ENCODE results near the gene DPYD.

The DPYD gene

DNA sequence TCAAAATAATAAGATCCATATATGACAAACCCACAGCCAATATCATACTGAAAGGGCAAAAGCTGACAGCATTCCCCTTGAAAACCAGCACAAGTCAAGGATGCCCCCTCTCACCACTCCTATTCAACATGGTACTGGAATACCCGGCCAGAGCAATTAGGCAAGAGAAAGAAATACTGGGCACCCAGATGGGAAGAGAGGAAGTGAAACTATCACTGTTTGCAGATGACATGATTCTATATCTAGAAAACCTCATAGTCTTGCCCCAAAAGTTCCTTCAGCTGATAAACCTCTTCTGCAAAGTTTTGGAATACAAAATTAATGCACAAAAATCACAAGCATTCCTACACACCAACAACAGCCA is 756.6 kb downstream of the DPYD start:
- Mint-ChIP-seq H3K4me3 (no peak overlapping the region), H3K36me3 (no peaks in the 10 kb centered on the region), H3K9me3 (peaks cover 5% of the 10 kb centered on the region), H3K4me1 (peaks cover 8% of the 10 kb centered on the region), H3K27ac (no peak overlapping the region)
- DNase-seq (ENCODE audit: low spot score in 2 of 2) (no peak), ATAC-seq (no peak)

DNA sequence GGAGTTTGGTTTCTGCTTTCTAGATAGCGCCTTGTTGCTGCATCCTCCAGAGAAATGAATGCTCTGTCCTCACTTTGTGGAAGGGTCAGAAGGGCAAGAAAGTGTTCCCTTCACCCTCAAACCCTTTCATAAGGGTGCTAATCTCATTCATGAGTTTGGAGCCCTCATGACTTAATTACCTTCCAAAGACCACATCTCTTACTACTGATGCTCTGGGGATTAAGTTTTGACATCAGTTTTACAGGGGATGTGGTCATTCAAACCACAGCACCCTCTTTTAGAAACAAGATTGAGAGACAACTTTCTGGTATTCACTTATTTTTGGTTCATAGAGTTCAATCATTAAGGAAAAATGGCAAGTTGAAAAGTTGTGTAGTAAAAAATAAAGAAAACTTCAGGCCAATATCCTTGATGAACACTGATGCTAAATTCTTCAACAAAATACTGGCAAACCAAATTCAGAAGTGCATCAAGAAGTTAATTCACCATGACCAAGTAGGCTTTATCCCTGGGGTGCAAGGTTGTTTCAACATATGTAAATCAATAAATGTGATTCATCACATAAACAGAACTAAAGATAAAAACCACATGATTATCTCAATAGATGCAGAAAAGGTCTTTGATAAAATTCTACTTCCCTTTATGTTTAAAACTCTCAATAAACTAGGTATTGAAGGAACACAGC is 757.1 kb downstream of the DPYD start:
- H3K9me3 Mint-ChIP-seq: peaks cover 5% of the 10 kb centered on the region
- no peak overlapping the region for H3K4me3 Mint-ChIP-seq
- H3K36me3 Mint-ChIP-seq: no peaks in the 10 kb centered on the region
- ATAC-seq: no peak
- no peak overlapping the region for H3K27ac Mint-ChIP-seq
- DNase-seq (ENCODE audit: low spot score in 2 of 2): no peak
- peaks cover 9% of the 10 kb centered on the region for H3K4me1 Mint-ChIP-seq

DNA sequence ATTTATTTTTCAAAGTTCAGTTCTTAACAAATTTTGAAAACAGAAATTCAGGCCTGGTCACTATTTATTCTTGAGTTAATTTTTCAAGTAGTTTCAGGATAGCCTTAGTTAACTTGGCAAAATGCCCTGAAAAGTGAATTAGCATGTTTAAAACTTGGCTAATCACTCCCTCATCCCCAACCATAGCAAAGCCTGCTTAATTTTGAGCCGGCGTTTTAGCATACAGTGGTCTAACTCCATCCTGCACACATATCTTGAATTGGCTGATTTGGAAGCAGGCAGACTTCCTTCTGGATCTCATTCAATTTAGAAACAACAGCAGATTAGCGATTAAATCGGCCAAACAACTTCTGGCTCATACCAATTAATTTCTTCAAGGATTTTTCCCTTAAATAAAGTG is 760.0 kb downstream of the DPYD start:
- no peak for DNase-seq (ENCODE audit: low spot score in 2 of 2)
- H3K36me3 Mint-ChIP-seq: no peaks in the 10 kb centered on the region

DNA sequence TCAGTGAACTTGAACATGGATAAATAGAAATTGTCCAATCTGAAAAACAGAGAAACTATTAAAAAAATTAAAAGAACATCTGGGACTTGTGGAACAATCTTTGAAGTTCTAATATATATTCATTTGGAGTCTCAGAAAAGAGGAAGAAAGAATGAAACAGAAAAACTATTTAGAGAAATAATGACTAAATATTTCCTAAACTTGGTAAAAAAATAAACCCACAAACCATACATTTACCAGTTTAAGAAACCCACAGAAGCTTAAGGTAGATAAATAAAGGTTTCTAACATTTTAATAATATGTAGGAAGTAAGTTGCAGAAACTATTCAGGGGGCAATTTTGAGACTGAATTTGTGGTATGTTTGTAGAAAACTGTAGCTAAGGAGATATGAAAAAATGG is 761.5 kb downstream of the DPYD start:
- DNase-seq (ENCODE audit: low spot score in 2 of 2) (no peak), ATAC-seq (no peak)
- Mint-ChIP-seq H3K36me3 (no peaks in the 10 kb centered on the region), H3K9me3 (peaks cover 5% of the 10 kb centered on the region), H3K4me1 (peaks cover 9% of the 10 kb centered on the region), H3K27ac (peak overlapping the region; percentile 44), H3K4me3 (no peak overlapping the region)

More for the DNA sequence above, 760.0 kb downstream of the DPYD start:
- ATAC-seq: no peak
- Mint-ChIP-seq H3K27ac (no peak overlapping the region), H3K4me1 (peaks cover 9% of the 10 kb centered on the region), H3K9me3 (peaks cover 7% of the 10 kb centered on the region), H3K4me3 (no peak overlapping the region)

DNA sequence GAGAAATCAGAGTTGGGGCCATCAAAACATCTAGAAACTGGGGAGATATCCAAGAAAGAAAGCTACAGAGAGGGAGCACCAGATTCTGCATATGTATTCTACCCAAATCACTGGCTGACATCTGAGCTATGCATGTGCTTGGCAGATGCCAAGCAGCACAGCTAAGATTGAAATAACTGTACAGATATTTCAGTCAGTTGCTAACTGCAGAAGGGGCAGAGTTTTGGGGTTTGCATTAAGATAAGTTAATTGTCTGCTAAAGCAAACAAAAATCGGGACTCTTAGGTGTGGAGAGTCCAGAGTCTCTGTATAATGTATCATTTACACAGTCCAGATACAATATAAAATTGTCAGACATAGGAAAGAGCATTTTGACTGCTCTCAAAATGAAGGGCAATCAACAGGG is 762.1 kb downstream of the DPYD start:
- DNase-seq (ENCODE audit: low spot score in 2 of 2): no peak
- Mint-ChIP-seq H3K9me3 (peaks cover 2% of the 10 kb centered on the region), H3K36me3 (no peaks in the 10 kb centered on the region), H3K4me3 (no peak overlapping the region), H3K27ac (peak overlapping the region; percentile 44), H3K4me1 (peaks cover 9% of the 10 kb centered on the region)
- no peak for ATAC-seq

DNA sequence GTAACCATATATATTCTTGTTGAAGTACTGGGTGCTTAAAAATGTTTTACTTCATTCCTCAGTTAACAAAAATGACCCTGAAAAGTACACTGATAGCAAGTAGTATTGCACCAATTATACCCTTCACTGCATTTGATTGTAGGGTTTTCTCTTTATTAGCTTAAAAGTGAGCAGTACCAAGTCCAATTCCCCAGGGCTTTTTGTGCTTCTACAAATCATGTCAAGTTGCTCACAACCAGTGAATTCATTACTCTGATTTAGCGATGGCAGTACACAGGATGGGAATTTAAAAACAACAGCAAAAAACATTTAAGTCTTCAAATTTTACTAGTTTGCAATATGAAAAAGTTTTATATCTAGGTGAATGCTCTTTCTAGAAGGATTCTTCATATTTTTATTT is 762.8 kb downstream of the DPYD start:
- Mint-ChIP-seq H3K27ac (no peak overlapping the region), H3K4me1 (peaks cover 9% of the 10 kb centered on the region), H3K4me3 (no peak overlapping the region), H3K9me3 (peaks cover 2% of the 10 kb centered on the region), H3K36me3 (no peaks in the 10 kb centered on the region)
- ATAC-seq (no peak), DNase-seq (ENCODE audit: low spot score in 2 of 2) (no peak)

DNA sequence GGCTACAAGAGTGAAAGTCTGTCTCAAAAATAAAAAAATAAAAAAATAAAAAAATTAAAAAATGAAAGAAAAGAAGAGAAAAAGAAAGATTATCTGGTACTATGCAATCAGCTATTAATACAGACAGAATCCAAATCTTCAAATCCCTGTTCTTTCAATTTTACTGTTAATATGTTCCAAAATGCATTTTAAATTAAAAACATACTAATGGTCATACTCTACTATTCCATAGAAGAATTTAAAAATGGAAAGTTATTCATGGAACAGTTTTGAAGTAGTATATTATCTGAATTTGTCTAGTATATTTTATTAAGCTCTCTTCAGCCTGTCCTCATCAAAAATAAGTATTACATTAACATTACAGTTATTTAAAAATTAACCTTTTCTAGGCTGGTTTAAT is 769.2 kb downstream of the DPYD start:
- Mint-ChIP-seq H3K4me1 (no peaks in the 10 kb centered on the region), H3K27ac (no peak overlapping the region), H3K9me3 (no peaks in the 10 kb centered on the region), H3K36me3 (no peaks in the 10 kb centered on the region), H3K4me3 (no peak overlapping the region)
- ATAC-seq (no peak), DNase-seq (ENCODE audit: low spot score in 2 of 2) (no peak)

DNA sequence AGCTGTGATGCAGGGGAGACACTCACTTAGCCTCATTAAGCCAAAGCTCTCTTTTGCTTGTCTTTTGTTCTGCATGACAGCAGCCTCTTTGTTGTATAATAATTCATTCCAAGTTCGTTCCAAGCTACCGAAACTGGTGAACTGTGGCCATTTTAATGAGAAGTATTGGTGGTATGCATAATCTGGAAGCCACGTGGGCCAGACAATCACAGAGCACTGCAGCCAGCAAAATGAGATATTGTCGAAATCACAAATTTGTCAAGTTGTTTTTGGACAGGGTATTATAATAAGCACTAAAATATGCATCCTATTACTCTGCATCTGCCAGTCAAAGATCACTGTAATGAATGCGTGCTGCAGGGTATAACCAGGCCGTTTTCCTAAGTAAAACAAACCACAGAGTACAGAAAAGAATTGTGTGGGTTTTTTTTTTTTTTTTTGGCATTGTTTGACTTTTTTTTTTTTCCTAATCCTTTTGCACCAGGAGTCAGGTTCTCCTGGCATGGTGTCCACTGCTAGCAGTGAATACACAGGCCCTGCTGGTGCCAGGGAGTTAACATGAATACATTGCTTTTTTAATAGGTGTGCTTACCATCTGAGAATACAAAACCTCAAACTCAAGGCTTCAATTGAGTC is 775.4 kb downstream of the DPYD start:
- ATAC-seq (no peak), DNase-seq (ENCODE audit: low spot score in 2 of 2) (no peak)
- Mint-ChIP-seq H3K27ac (no peak overlapping the region), H3K4me3 (no peak overlapping the region), H3K4me1 (no peaks in the 10 kb centered on the region), H3K9me3 (no peaks in the 10 kb centered on the region), H3K36me3 (no peaks in the 10 kb centered on the region)

DNA sequence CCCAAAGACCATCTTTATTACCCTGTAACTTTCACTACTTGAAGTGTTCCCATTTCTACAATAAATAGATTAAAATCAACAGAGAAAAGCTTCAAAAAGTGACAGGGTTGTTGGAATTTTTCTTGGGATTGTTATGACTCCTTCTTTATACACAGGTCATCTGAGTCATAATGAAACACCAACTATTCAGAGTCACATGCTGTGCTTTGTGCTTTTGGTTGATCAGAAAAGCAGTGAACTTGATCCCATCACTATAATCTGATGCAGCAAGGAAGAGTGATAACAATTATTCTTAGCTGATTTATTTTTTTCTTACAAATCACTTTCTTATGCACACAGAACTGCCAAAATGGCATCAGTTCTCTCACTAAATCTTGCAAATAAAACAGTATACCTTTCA is 776.3 kb downstream of the DPYD start:
- no peaks in the 10 kb centered on the region for H3K4me1 Mint-ChIP-seq
- no peak overlapping the region for H3K4me3 Mint-ChIP-seq
- H3K27ac Mint-ChIP-seq: no peak overlapping the region
- no peak for DNase-seq (ENCODE audit: low spot score in 2 of 2)
- H3K36me3 Mint-ChIP-seq: no peaks in the 10 kb centered on the region
- no peaks in the 10 kb centered on the region for H3K9me3 Mint-ChIP-seq
- no peak for ATAC-seq

DNA sequence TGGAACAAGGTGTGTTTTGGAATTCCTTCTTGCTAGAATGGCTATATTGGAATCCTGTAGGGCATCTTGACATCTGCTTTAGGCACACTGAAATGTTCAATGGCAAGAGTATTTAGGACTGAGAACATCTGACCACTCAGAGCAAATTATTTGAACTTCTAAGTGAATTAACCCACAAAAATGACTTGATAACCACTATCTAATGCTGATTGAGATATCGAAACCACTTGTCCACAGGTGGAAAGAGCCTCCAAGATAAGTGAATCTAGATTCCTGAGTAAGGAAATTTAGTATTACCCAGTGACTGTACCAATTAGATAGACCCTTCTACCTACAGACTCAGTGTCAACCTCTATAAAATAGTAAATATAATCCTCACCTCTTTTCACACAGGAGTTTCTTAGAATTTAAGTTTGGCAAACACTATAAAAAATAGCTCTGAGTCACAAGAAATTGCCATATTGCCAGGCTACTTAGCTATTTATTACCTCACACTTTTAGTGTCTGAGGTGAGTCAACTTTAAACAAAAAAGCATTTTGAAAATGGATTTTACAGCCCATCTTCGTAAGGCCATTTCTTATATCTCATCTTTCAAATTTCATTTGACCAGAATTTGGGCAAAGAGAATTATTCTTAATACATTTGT is 777.5 kb downstream of the DPYD start:
- ATAC-seq (no peak), DNase-seq (ENCODE audit: low spot score in 2 of 2) (no peak)
- Mint-ChIP-seq H3K9me3 (no peaks in the 10 kb centered on the region), H3K4me3 (no peak overlapping the region), H3K27ac (no peak overlapping the region), H3K4me1 (no peaks in the 10 kb centered on the region), H3K36me3 (no peaks in the 10 kb centered on the region)

DNA sequence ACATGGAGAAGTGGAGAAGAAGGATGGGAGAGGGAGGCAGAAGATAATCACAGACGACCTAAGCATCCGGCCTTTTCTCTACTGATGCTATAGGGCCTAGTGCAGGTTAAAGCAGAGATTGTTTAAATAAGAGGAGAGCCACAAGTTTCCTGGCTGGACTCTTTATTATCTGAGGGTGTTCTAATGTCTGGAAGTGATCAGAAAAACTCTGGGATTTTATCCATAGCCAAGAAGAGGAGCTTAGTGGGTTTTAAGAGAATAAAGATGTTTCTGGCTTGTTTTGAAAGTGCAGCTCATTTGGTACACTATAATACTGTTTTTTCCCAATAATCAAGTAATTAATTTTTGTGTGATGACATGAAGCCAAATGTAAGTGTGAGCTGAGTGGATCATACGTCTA is 780.2 kb downstream of the DPYD start:
- DNase-seq (ENCODE audit: low spot score in 2 of 2) (no peak), ATAC-seq (no peak)
- no peak overlapping the region for H3K27ac Mint-ChIP-seq
- H3K9me3 Mint-ChIP-seq: no peaks in the 10 kb centered on the region
- H3K36me3 Mint-ChIP-seq: no peaks in the 10 kb centered on the region
- no peak overlapping the region for H3K4me3 Mint-ChIP-seq
- no peaks in the 10 kb centered on the region for H3K4me1 Mint-ChIP-seq

DNA sequence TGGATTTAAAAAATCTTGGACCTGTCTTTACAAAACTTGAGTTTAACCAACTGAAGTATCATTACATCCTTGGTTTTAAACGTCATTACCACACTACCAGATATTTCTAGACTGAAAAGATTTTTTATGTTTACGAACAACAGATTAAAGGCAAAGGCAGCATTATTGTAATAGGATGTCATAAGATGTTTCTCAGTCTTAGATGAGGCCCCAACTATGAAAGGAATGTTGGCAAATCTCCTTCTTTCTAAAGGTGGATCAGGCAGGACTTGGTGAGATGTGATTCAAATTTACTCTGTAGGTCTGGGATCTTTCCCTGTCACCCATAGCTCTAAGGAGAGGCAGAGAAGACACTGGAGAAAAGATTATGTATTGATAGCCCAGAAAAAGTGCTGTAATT is 781.3 kb downstream of the DPYD start:
- H3K36me3 Mint-ChIP-seq: no peaks in the 10 kb centered on the region
- no peak overlapping the region for H3K4me3 Mint-ChIP-seq
- ATAC-seq (no peak), DNase-seq (ENCODE audit: low spot score in 2 of 2) (no peak)
- no peak overlapping the region for H3K27ac Mint-ChIP-seq
- no peaks in the 10 kb centered on the region for H3K9me3 Mint-ChIP-seq
- H3K4me1 Mint-ChIP-seq: no peaks in the 10 kb centered on the region

DNA sequence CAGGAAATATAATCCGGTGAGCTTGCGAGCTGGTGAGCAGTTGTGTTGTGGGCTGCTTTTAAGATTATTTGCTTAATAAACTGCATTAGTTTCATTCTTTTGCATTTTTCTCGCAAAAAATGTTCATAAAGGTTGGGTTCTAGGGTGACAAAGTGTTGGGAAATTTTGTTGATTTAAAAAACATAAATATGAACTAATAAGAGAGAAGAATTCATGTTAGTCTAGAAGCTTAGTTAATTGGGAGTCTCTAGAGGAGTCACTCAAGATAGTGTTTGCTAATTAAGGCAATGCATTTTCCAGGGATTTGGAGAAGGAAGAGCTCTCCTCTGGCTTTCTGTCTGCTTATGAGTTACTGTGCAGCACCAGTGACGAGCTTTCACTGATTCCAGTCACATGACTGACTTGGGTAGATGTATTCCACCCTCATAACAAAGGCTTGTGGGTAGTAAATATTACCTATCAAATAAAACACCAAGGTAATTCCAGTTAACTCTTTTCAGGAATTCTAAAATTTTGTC is 782.3 kb downstream of the DPYD start:
- Mint-ChIP-seq H3K4me1 (no peaks in the 10 kb centered on the region), H3K36me3 (no peaks in the 10 kb centered on the region), H3K27ac (no peak overlapping the region), H3K9me3 (no peaks in the 10 kb centered on the region), H3K4me3 (no peak overlapping the region)
- no peak for ATAC-seq
- DNase-seq (ENCODE audit: low spot score in 2 of 2): no peak

DNA sequence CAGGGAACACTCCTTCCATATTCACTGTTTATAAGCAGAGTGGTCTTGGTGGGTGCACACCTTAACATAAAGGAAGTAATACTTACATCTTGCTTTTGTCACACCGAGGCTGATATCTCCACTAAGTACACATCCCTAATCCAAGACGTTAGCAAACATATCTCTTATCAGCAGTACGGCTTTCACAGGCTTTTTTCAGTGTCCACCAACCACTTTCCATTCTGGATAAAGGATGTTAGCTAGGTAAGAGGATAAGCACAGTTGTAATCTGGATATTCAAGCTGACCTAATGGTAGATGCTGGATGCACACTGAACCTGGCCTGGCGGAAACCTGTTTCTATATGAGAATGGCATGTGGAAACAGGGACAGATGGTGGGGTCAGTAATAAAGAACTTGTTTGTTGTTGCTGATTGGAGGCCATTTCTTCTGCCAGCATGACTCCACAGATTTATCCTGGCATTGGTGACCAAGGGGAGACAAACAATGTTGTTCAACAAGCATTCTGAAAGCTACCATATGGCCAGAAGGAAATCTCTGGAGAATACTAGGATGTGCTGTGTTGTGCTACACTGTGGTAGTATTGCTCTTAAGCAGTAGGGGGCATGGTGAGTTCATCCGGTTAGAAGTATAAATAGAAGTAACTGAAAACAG is 782.8 kb downstream of the DPYD start:
- no peaks in the 10 kb centered on the region for H3K36me3 Mint-ChIP-seq
- no peak overlapping the region for H3K4me3 Mint-ChIP-seq
- H3K9me3 Mint-ChIP-seq: no peaks in the 10 kb centered on the region
- no peaks in the 10 kb centered on the region for H3K4me1 Mint-ChIP-seq
- no peak for DNase-seq (ENCODE audit: low spot score in 2 of 2)
- peak; percentile 76 for ATAC-seq
- H3K27ac Mint-ChIP-seq: no peak overlapping the region

DNA sequence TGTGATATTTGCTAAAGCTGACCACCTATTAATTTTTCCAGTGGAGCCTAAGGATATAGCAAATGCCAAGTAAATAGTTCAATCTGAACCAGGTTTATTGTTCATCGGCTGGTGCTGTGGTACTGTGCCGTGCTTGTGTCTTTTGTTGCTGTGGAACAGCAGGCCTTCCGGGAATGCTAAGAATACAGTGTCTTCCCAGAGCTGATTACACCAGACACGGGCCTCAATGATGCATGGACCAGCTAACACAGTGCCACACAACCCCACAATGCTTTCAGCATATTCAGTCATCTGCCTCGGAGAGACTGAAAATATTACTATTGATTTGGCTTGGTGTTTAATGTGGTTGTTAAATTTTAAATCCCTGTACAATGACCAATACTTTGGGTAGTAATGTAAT is 783.8 kb downstream of the DPYD start:
- Mint-ChIP-seq H3K27ac (no peak overlapping the region), H3K36me3 (no peaks in the 10 kb centered on the region), H3K9me3 (no peaks in the 10 kb centered on the region), H3K4me3 (no peak overlapping the region), H3K4me1 (no peaks in the 10 kb centered on the region)
- DNase-seq (ENCODE audit: low spot score in 2 of 2): no peak
- no peak for ATAC-seq

DNA sequence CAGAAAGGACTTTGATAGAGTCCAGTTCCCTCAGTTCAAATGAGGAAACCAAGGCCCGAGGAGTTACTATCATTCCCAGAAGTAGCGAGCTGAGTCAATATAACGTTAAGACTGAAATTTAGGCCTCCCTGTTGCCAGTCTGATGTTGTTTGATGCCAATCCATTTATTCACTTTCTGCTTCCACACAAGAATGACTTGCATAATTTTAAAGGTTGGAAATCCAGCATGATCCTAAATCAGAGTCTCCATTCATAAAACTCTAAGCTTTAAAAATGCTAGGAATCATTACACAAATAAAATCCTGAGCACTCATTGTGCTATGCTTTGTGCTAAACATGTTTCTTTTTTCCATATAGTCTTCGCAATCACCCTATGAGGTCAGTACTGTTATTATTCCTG is 784.9 kb downstream of the DPYD start:
- no peaks in the 10 kb centered on the region for H3K9me3 Mint-ChIP-seq
- no peak overlapping the region for H3K4me3 Mint-ChIP-seq
- no peaks in the 10 kb centered on the region for H3K36me3 Mint-ChIP-seq
- no peak overlapping the region for H3K27ac Mint-ChIP-seq
- H3K4me1 Mint-ChIP-seq: no peaks in the 10 kb centered on the region
- no peak for ATAC-seq
- no peak for DNase-seq (ENCODE audit: low spot score in 2 of 2)
